Spleen (tissue), 11 donors: Measurements from ENCODE around the gene ARTN. TPM values are rescaled to one million over a fixed set of nuclear protein-coding genes. Genes with fewer than 3 reads are reported as not detected.

ENCODE experiments used
- DNase-seq: peaks from one replicate; pipeline ENCODE4 v3.0.0-alpha.2; 2020
- H3K27ac ChIP-seq, 8 donors: fragments of 200-600 bp; sonication (generic) in 7 of 8; 1 replicate in 4 of 8; 2 replicates in 4 of 8; pipeline versions ENCODE4 v1.5.0 to v1.8.0; 2016 to 2021; ENCODE audit warnings: inconsistent platforms in 4 of 8, mild to moderate bottlenecking in 4 of 8, moderate library complexity in 1 of 8
- H3K27me3 ChIP-seq, 7 donors: fragments of 200-600 bp; sonication (generic) in 6 of 7; replicated peaks in 1 of 7; 1 replicate in 4 of 7; 2 replicates in 3 of 7; pipeline versions ENCODE4 v1.5.0 to v1.8.0; 2016 to 2021; ENCODE audit warnings: inconsistent platforms in 3 of 7, mild to moderate bottlenecking in 1 of 7
- H3K36me3 ChIP-seq, 6 donors: fragments of 200-600 bp; sonication (generic) in 5 of 6; 1 replicate in 4 of 6; 2 replicates in 2 of 6; pipeline versions ENCODE4 v1.5.0 to v1.8.0; 2016 to 2021; ENCODE audit warnings: inconsistent platforms in 2 of 6
- H3K4me1 ChIP-seq, 6 donors: fragments of 200-600 bp; sonication (generic) in 5 of 6; 1 replicate in 3 of 6; 2 replicates in 3 of 6; pipeline versions ENCODE4 v1.5.0 to v1.8.0; 2016 to 2021; ENCODE audit warnings: inconsistent platforms in 3 of 6
- H3K4me3 ChIP-seq, 8 donors: fragments of 200-600 bp; sonication (generic) in 7 of 8; 1 replicate in 4 of 8; 2 replicates in 4 of 8; pipeline versions ENCODE4 v1.5.0 to v1.8.0; 2016 to 2021; ENCODE audit warnings: inconsistent platforms in 4 of 8, mild to moderate bottlenecking in 4 of 8, moderate library complexity in 2 of 8
- H3K9me3 ChIP-seq, 8 donors: fragments of 200-600 bp; sonication (generic) in 7 of 8; 1 replicate in 4 of 8; 2 replicates in 4 of 8; pipeline versions ENCODE4 v1.5.0 to v1.8.0; 2016 to 2021; ENCODE audit warnings: inconsistent platforms in 4 of 8
- POLR2A ChIP-seq, 3 donors: fragments of 450-650 bp; IDR thresholded peaks; one replicate each; pipeline ENCODE4 v1.5.1; 2017; ENCODE audit warnings: antibody characterized with exemption in 3 of 3, mild to moderate bottlenecking in 1 of 3
- POLR2AphosphoS5 ChIP-seq, 3 donors: sonication (generic); formaldehyde crosslinking; IDR thresholded peaks; one replicate each; pipeline ENCODE4 v1.5.1; 2017; ENCODE audit warnings: antibody characterized with exemption in 3 of 3
- WGBS, 5 donors: extraction: QIAGEN DNeasy Blood & Tissue Kit in 3 of 5; methylation state at CpG; one replicate each; pipeline versions ENCODE4 v1.1.5 to v1.1.7; 2013 to 2018; 5-methylcytosine and 5-hydroxymethylcytosine counted together
- intact Hi-C: fragments of 100-400 bp; cut with DNase I; formaldehyde crosslinking; loops from one replicate; pipeline ENCODE4 v1.15.0; 2023; ENCODE audit warnings: low total_unique reads
- polyA plus RNA-seq, 3 donors: library from polyadenylated mRNA; stranded (reverse); fragments of 200-250 nt; gene quantifications; one replicate each; pipeline ENCODE4 v1.2.1, GENCODE V29; 2013
- total RNA-seq, 7 donors: library from RNA; depleted of rRNA in 3 of 7; stranded (reverse); fragments of >200 nt in 3 of 7; fragmentation: NEBNext Ultra II Directional in 4 of 7; extraction: Animal tissue kit (Norgen Biotek cat#: 25700) in 4 of 7; gene quantifications; one replicate each; pipeline versions ENCODE4 v1.1.0 to v1.2.1, GENCODE V29; 2016 to 2021
- TF ChIP-seq, protein P1 (sequence below), 11 experiments: fragments of 200-600 bp in 7 of 11; fragments of 450-650 bp in 4 of 11; sonication (generic) in 4 of 11; IDR thresholded peaks in 8 of 11; conservative IDR thresholded peaks in 3 of 11; 1 replicate in 7 of 11; 2 replicates in 4 of 11; pipeline versions ENCODE4 v1.4.0 to v1.8.0; 2016 to 2021; ENCODE audit warnings: antibody characterized with exemption in 11 of 11, inconsistent platforms in 4 of 11, mild to moderate bottlenecking in 1 of 11
- donor health status: healthy with polysubstance abuse.
- donor health status: DM: no; HTN: no; CAD: no; lungs with moderate emphysema.
- donor health status: DM: no; HTN: no; CAD: no.
- donor health status: Bipolar disorder and iron deficiency.
- donor health status: healthy.
- donor health status: DM: no; HTN: no; CAD: no.
- donor health status: DM: yes; HTN: yes; CAD: no.

Gene ARTN
- total and polyA plus RNA-seq, 10 donors: 0.35 to 2.1 (median 0.72) TPM; not detected in 4

DNA sequence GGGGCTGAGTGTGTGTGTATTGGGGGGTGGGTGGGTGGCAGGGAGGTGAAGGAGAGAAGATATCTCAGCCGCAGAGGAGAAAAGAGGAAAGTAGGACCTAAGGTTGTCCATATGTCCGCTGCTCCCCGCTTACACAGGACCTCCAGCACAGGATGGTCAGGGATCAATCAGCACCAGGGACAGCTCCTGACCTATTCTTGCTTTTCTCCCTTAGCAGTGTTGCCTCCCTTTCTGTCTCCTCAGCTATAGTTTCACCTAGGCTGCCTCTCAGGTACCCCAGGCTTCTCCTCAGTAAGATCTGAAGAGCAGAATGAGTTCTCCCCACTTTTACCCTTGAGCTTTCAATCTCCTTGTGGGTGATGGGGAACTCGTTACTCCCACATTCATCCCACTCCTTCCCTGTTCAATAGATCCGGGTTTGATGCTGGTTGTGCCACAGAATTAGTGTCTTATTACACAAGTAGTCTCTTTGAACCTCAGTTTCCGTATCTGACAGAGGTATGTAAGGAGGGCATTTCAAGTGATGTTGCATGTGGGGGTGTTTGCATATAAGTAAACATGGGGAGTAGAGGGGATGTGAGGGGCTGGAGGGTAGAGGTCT, 34.8 kb downstream of the ARTN start:
- H3K9me3 ChIP-seq: no peaks in the 10 kb centered on the region
- peaks cover 9 to 30% (median 21%) of the 10 kb centered on the region in 6 donors for H3K4me1 ChIP-seq
- H3K27me3 ChIP-seq: no peaks in the 10 kb centered on the region
- 90 to 94% (median 93%) methylated on average over 6 of the region's 6 CpGs for WGBS, 5 donors
- intact Hi-C loops: no loop called here
- no peak overlapping the region for H3K27ac ChIP-seq
- no peak for DNase-seq
- H3K4me3 ChIP-seq: no peak overlapping the region
- no peak for TF ChIP-seq POLR2AphosphoS5 (IDR thresholded peaks at IDR 0.05)
- H3K36me3 ChIP-seq: peaks cover 0 to 66% (median 12%) of the 10 kb centered on the region in 6 donors

- H3K4me3 ChIP-seq: peak overlapping the region in 7 of 8 donors; percentile 78 to 97 (median 95)
- TF ChIP-seq POLR2AphosphoS5 (IDR thresholded peaks at IDR 0.05) (no peak), POLR2A (IDR thresholded peaks at IDR 0.05) (no peak)
- no peaks in the 10 kb centered on the region for H3K27me3 ChIP-seq
- 54 to 67% (median 62%) methylated on average over 7 of the region's 7 CpGs for WGBS, 5 donors
- no peaks in the 10 kb centered on the region for H3K9me3 ChIP-seq
- H3K27ac ChIP-seq: peak overlapping the region in 1 of 8 donors; percentile 77
- peaks cover 0 to 57% (median 12%) of the 10 kb centered on the region in 6 donors for H3K36me3 ChIP-seq
- peaks cover 15 to 40% (median 28%) of the 10 kb centered on the region in 6 donors for H3K4me1 ChIP-seq
- intact Hi-C loops: no loop called here
- no peak for DNase-seq
Observed at GRCh38 chr1:43969416-43969745, 35.8 kb downstream of the ARTN start.

- Histone ChIP-seq H3K36me3 (peaks cover 0 to 52% (median 12%) of the 10 kb centered on the region in 6 donors), H3K4me3 (peak within 1 kb of the TSS; percentile 78 to 97 (median 95)), H3K9me3 (no peaks in the 10 kb centered on the region), H3K27me3 (no peaks in the 10 kb centered on the region), H3K27ac (peak within 1 kb of the TSS in 6 of 8 donors; percentile 27 to 77 (median 59)), H3K4me1 (peaks cover 15 to 41% (median 28%) of the 10 kb centered on the region in 6 donors)
- WGBS, 5 donors: 0 to 1% (median 0%) methylated on average over 28 to 47 of the region's 47 CpGs
- TF ChIP-seq POLR2A (IDR thresholded peaks at IDR 0.05) (no peak), POLR2AphosphoS5 (IDR thresholded peaks at IDR 0.05) (peak; percentile 61 to 72 (median 66))
- TF ChIP-seq, protein P1, sequence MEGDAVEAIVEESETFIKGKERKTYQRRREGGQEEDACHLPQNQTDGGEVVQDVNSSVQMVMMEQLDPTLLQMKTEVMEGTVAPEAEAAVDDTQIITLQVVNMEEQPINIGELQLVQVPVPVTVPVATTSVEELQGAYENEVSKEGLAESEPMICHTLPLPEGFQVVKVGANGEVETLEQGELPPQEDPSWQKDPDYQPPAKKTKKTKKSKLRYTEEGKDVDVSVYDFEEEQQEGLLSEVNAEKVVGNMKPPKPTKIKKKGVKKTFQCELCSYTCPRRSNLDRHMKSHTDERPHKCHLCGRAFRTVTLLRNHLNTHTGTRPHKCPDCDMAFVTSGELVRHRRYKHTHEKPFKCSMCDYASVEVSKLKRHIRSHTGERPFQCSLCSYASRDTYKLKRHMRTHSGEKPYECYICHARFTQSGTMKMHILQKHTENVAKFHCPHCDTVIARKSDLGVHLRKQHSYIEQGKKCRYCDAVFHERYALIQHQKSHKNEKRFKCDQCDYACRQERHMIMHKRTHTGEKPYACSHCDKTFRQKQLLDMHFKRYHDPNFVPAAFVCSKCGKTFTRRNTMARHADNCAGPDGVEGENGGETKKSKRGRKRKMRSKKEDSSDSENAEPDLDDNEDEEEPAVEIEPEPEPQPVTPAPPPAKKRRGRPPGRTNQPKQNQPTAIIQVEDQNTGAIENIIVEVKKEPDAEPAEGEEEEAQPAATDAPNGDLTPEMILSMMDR (IDR thresholded peaks at IDR 0.05 in 8 of 11, conservative IDR thresholded peaks at IDR 0.05 in 3 of 11): peak in 6 of 11 experiments; percentile 11 to 34 (median 19)
- peak; percentile 99 for DNase-seq
- intact Hi-C loops: no loop called here
Observed at GRCh38 chr1:43969746-43970466, 36.3 kb downstream of the ARTN start, which contains the start of gene DPH2. TSS of gene DPH2 (plus strand) at chr1:43970010. CDS start at chr1:43970176, 166 bp downstream.

- peak overlapping the region; percentile 78 to 97 (median 95) for H3K4me3 ChIP-seq
- intact Hi-C loops: no loop called here
- peak overlapping the region in 5 of 8 donors; percentile 27 to 77 (median 66) for H3K27ac ChIP-seq
- peaks cover 16 to 45% (median 31%) of the 10 kb centered on the region in 6 donors for H3K4me1 ChIP-seq
- no peaks in the 10 kb centered on the region for H3K9me3 ChIP-seq
- 50 to 73% (median 57%) methylated on average over 3 to 5 of the region's 5 CpGs for WGBS, 5 donors
- DNase-seq: no peak
- no peaks in the 10 kb centered on the region for H3K27me3 ChIP-seq
- H3K36me3 ChIP-seq: peaks cover 0 to 48% (median 12%) of the 10 kb centered on the region in 6 donors
- TF ChIP-seq, protein P1 (IDR thresholded peaks at IDR 0.05 in 8 of 11, conservative IDR thresholded peaks at IDR 0.05 in 3 of 11): no peak
- TF ChIP-seq POLR2AphosphoS5 (IDR thresholded peaks at IDR 0.05) (no peak), POLR2A (IDR thresholded peaks at IDR 0.05) (no peak)
Observed at GRCh38 chr1:43970502-43970901, 36.9 kb downstream of the ARTN start.

DNA sequence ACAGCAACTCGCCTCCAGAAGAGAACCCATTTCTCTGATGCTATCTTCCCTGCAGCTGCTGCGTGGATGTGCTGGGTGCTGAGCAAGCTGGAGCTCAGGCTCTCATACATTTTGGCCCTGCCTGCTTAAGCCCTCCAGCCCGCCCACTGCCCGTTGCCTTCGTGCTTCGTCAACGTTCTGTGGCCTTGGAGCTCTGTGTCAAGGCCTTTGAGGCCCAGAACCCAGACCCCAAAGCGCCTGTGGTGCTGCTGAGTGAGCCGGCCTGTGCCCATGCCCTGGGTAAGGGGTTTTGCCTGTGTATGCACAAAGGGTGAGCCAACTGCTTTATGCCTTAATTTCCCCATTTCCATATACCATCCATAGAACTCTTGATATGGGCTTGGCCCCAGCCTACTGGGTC, 37.3 kb downstream of the ARTN start:
- H3K27ac ChIP-seq: no peak overlapping the region
- H3K4me1 ChIP-seq: peaks cover 21 to 49% (median 35%) of the 10 kb centered on the region in 6 donors
- 83 to 93% (median 88%) methylated on average over 9 of the region's 9 CpGs for WGBS, 5 donors
- TF ChIP-seq POLR2AphosphoS5 (IDR thresholded peaks at IDR 0.05) (no peak), POLR2A (IDR thresholded peaks at IDR 0.05) (no peak)
- TF ChIP-seq, protein P1 (IDR thresholded peaks at IDR 0.05 in 8 of 11, conservative IDR thresholded peaks at IDR 0.05 in 3 of 11): no peak
- peak overlapping the region in 7 of 8 donors; percentile 78 to 97 (median 95) for H3K4me3 ChIP-seq
- H3K36me3 ChIP-seq: peaks cover 0 to 47% (median 12%) of the 10 kb centered on the region in 6 donors
- intact Hi-C loops: no loop called here
- DNase-seq: no peak
- no peaks in the 10 kb centered on the region for H3K27me3 ChIP-seq
- no peaks in the 10 kb centered on the region for H3K9me3 ChIP-seq
